KMS-11 (cell line): Measurements from ENCODE around the gene SPATA2.

Experiments used
- H2AFZ ChIP-seq: fragments of 200-600 bp; sonication (generic); 2 replicates; pipeline ENCODE4 v1.6.1; 2016; ENCODE audit warnings: antibody characterized with exemption, mixed run types, low read depth
- H3K27ac ChIP-seq: fragments of 200-600 bp; sonication (generic); 2 replicates; pipeline ENCODE4 v1.6.1; 2016; ENCODE audit warnings: mild to moderate bottlenecking, mixed run types
- H3K27me3 ChIP-seq: fragments of 200-600 bp; sonication (generic); 2 replicates; pipeline ENCODE4 v1.6.1; 2017; ENCODE audit warnings: mild to moderate bottlenecking, low read depth, mixed run types, moderate library complexity; ENCODE audit not compliant: insufficient read depth
- H3K36me3 ChIP-seq: fragments of 200-600 bp; sonication (generic); 2 replicates; pipeline ENCODE4 v1.6.1; 2017; ENCODE audit warnings: mild to moderate bottlenecking, mixed run types; ENCODE audit not compliant: insufficient read depth
- H3K4me1 ChIP-seq: fragments of 200-600 bp; sonication (generic); 2 replicates; pipeline ENCODE4 v1.6.1; 2016; ENCODE audit warnings: mild to moderate bottlenecking, low read depth, mixed run types; ENCODE audit not compliant: poor library complexity, severe bottlenecking
- H3K4me2 ChIP-seq: fragments of 200-600 bp; sonication (generic); 2 replicates; pipeline ENCODE4 v1.7.0; 2016; ENCODE audit warnings: mild to moderate bottlenecking, mixed run types
- H3K4me3 ChIP-seq: fragments of 200-600 bp; sonication (generic); IDR thresholded peaks from 2 replicates; pipeline ENCODE4 v1.6.1; 2017; ENCODE audit warnings: low read depth, low read length, mixed read lengths; ENCODE audit not compliant: insufficient read depth
- H3K79me2 ChIP-seq: fragments of 200-600 bp; sonication (generic); 2 replicates; pipeline ENCODE4 v1.6.1; 2016; ENCODE audit warnings: low read depth, mixed run types; ENCODE audit not compliant: insufficient read depth
- H3K9ac ChIP-seq: fragments of 200-600 bp; sonication (generic); 2 replicates; pipeline ENCODE4 v1.6.1; 2016; ENCODE audit warnings: mild to moderate bottlenecking, mixed run types
- H4K20me1 ChIP-seq: fragments of 200-600 bp; sonication (generic); 2 replicates; pipeline ENCODE4 v1.6.1; 2016; ENCODE audit warnings: mild to moderate bottlenecking, mixed run types; ENCODE audit not compliant: insufficient read depth
- CTCF ChIP-seq: fragments of 200-600 bp; sonication (generic); conservative IDR thresholded peaks from 2 replicates; pipeline ENCODE4 v1.6.1; 2017; ENCODE audit warnings: low read depth, mild to moderate bottlenecking, antibody characterized with exemption, low read length, moderate library complexity, mixed read lengths

SPATA2 gene

GRCh38 chr20:49883246-49883802 lies 32.0 kb downstream of the SPATA2 start:
- Histone ChIP-seq H3K27me3 (no peaks in the 10 kb centered on the region), H3K36me3 (no peaks in the 10 kb centered on the region), H3K4me2 (peak overlapping the region; percentile 39; the same call in 1 of the 2 replicates), H3K4me1 (peaks cover 96% of the 10 kb centered on the region), H3K4me3 (no peak overlapping the region), H3K27ac (no peak overlapping the region), H3K79me2 (no peaks in the 10 kb centered on the region), H4K20me1 (no peaks in the 10 kb centered on the region), H3K9ac (no peak overlapping the region), H2AFZ (no peak overlapping the region)
- no peak for TF ChIP-seq CTCF

DNA sequence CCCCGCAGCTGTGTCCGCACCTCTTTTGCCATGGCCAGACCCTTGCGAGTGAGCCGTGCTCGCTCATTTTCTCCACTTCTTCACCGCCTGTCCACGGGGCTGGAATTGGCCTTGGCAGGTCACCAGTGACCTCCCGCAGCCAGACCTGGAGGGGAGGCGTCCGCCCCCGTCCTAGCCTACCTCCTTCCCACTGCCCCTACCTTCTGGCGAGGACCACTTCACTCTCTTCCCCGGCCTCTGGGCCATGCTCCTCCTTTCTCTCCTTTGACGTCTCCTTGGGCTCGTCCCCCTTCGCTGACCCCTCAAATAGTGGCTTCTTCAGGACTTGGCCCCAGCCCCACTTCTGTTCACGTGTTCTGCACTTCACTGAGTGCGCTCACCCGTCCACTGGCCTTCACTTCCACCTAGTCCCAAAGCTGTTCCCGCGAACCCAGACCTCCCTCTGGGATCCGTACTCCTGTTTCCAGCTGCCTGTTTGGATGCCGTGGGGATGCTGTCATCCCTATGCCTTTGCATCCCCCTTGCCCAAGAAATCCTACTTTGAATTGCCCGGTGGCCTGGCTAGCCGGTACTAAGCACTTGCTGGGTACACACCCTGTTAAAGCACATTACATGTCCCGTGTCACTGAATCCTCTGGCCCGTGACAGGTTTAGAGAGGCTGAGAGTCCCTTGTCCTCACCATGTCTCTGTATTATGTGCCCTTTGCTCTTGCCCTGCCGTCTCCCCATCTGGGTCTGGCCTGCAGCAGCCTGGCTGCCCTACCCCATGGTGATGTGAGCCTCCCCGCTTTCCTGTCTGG lies 33.0 kb downstream of the SPATA2 start:
- no peak for TF ChIP-seq CTCF
- Histone ChIP-seq H3K27me3 (no peaks in the 10 kb centered on the region), H3K36me3 (no peaks in the 10 kb centered on the region), H3K4me1 (peaks cover 96% of the 10 kb centered on the region), H3K9ac (no peak overlapping the region), H3K27ac (no peak overlapping the region), H3K79me2 (no peaks in the 10 kb centered on the region), H2AFZ (no peak overlapping the region), H3K4me2 (no peak overlapping the region), H3K4me3 (no peak overlapping the region), H4K20me1 (no peaks in the 10 kb centered on the region)

- H3K4me2 ChIP-seq, result peak overlapping the region; percentile 39
- H3K4me1 ChIP-seq, result peaks cover 83% of the 10 kb centered on the region
- H2AFZ ChIP-seq, result no peak overlapping the region
- no peak for TF ChIP-seq CTCF
- peak overlapping the region; percentile 16; the same call in 1 of the 2 replicates for H3K27ac ChIP-seq
- H4K20me1 ChIP-seq, result no peaks in the 10 kb centered on the region
- H3K27me3 ChIP-seq, result no peaks in the 10 kb centered on the region
- no peaks in the 10 kb centered on the region for H3K36me3 ChIP-seq
- no peak overlapping the region for H3K9ac ChIP-seq
- H3K79me2 ChIP-seq, result no peaks in the 10 kb centered on the region
- no peak overlapping the region for H3K4me3 ChIP-seq
These were observed 34.4 kb downstream of the SPATA2 start for GRCh38 chr20:49880724-49881445.

DNA sequence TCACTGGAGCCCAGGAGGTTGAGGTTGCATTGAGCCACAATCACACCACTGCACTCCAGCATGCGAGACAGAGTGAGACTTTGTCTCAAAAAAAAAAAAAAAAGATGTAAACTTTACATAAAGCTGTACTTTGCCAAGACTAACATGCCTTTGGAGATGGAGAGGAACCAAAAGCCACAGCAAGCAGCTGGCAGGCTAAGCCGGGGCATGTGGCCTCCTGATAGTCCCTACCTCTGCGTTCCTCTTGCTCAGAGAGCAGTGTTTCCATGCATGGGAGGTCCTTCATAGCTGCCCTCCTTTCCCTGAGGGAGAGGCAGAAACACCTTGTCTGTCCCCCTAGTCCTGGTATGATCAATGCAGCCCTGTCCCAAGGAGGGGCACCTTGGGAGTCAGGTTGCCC lies 35.2 kb downstream of the SPATA2 start:
- Histone ChIP-seq H3K27ac (0 out of 2 replicates have a peak overlapping the region, but pooled peaks have one; percentile 16), H3K27me3 (no peaks in the 10 kb centered on the region), H3K36me3 (no peaks in the 10 kb centered on the region), H3K79me2 (no peaks in the 10 kb centered on the region), H2AFZ (no peak overlapping the region), H3K4me1 (peaks cover 77% of the 10 kb centered on the region), H4K20me1 (no peaks in the 10 kb centered on the region), H3K9ac (no peak overlapping the region), H3K4me2 (peak overlapping the region; percentile 39), H3K4me3 (no peak overlapping the region)
- TF ChIP-seq CTCF, result no peak
